Endodermal cell (in vitro differentiated cells): ENCODE measurements around the gene FAM107B. TPM values are rescaled to one million over a fixed set of nuclear protein-coding genes. Genes with fewer than 3 reads are reported as not detected.

ENCODE experiments used
- DNase-seq: peaks from one replicate; pipeline ENCODE4 v3.0.0-alpha.2; 2017
- H3K27ac ChIP-seq: 2 replicates; pipeline ENCODE4 v1.5.1; 2013; ENCODE audit warnings: mild to moderate bottlenecking, low read depth, low read length, moderate library complexity
- H3K27me3 ChIP-seq: 2 replicates; pipeline ENCODE4 v1.6.1; 2013; ENCODE audit warnings: mild to moderate bottlenecking, low read length, moderate library complexity; ENCODE audit not compliant: insufficient read depth, control insufficient read depth, poor library complexity, severe bottlenecking
- H3K36me3 ChIP-seq: 2 replicates; pipeline ENCODE4 v1.7.0; 2013; ENCODE audit warnings: mild to moderate bottlenecking, low read length, moderate library complexity; ENCODE audit not compliant: control insufficient read depth, insufficient read depth
- H3K4me1 ChIP-seq: one replicate; pipeline ENCODE4 v1.7.0; 2013; ENCODE audit warnings: low read length; ENCODE audit not compliant: control insufficient read depth, insufficient read depth
- H3K4me3 ChIP-seq: 2 replicates; pipeline ENCODE4 v1.5.1; 2013; ENCODE audit warnings: mild to moderate bottlenecking, low read length, moderate library complexity
- H3K9ac ChIP-seq: 2 replicates; pipeline ENCODE4 v1.6.1; 2013; ENCODE audit warnings: mild to moderate bottlenecking, low read length, moderate library complexity; ENCODE audit not compliant: poor library complexity, severe bottlenecking; ENCODE audit errors: extremely low read depth
- H3K9me3 ChIP-seq: 2 replicates; pipeline ENCODE4 v1.6.1; 2013; ENCODE audit warnings: mild to moderate bottlenecking, low read length, moderate library complexity; ENCODE audit not compliant: control insufficient read depth
- H3K27ac Mint-ChIP-seq: 2 replicates; pipeline ENCODE4 v1.8.0; 2020; ENCODE audit warnings: mixed read lengths
- H3K27me3 Mint-ChIP-seq: 2 replicates; pipeline ENCODE4 v1.8.0; 2021; ENCODE audit warnings: mild to moderate bottlenecking, mixed read lengths; ENCODE audit not compliant: insufficient read depth
- H3K36me3 Mint-ChIP-seq: 2 replicates; pipeline ENCODE4 v1.8.0; 2020; ENCODE audit warnings: low read depth, mixed read lengths
- H3K4me1 Mint-ChIP-seq: 2 replicates; pipeline ENCODE4 v1.8.0; 2020; ENCODE audit warnings: mixed read lengths
- H3K4me3 Mint-ChIP-seq: 2 replicates; pipeline ENCODE4 v1.8.0; 2020; ENCODE audit warnings: mild to moderate bottlenecking, moderate library complexity, mixed read lengths
- H3K9me3 Mint-ChIP-seq: 2 replicates; pipeline ENCODE4 v1.8.0; 2020; ENCODE audit warnings: mild to moderate bottlenecking, mixed read lengths
- CTCF ChIP-seq: fragments of 200-600 bp; sonication (generic); conservative IDR thresholded peaks from 2 replicates; pipeline ENCODE4 v1.5.0; 2021; ENCODE audit warnings: antibody characterized with exemption, mild to moderate bottlenecking
- WGBS, 2 experiments: methylation state at CpG; one replicate each; pipeline versions ENCODE4 v1.1.5 to v1.1.7; 2013; ENCODE audit warnings: missing lambda C conversion rate in 2 of 2, mixed read lengths in 1 of 2; ENCODE audit not compliant: insufficient coverage in 1 of 2, insufficient read length in 1 of 2; 5-methylcytosine and 5-hydroxymethylcytosine counted together
- total RNA-seq, 2 donors: library from RNA; stranded (reverse); fragmentation: NEBNext Ultra II Directional in 1 of 2; extraction: Animal tissue kit (Norgen Biotek cat#: 25700) in 1 of 2; gene quantifications; 2 replicates in 1 of 2; 3 replicates in 1 of 2; pipeline ENCODE4 v1.2.1, GENCODE V29; 2021

FAM107B gene
- total RNA-seq, 2 donors from 2014 or later = 16.0 to 24.0 TPM

GRCh38 chr10:14625765-14626525, 148.8 kb downstream of the FAM107B start:
- Histone ChIP-seq H3K4me3 (no peak overlapping the region), H3K9me3 (no peaks in the 10 kb centered on the region), H3K9ac (no peak overlapping the region), H3K27me3 (no peaks in the 10 kb centered on the region), H3K27ac (peak overlapping the region; percentile 92), H3K36me3 (no peaks in the 10 kb centered on the region), H3K4me1 (peaks cover 4% of the 10 kb centered on the region)
- Mint-ChIP-seq H3K36me3 (no peaks in the 10 kb centered on the region), H3K9me3 (no peaks in the 10 kb centered on the region), H3K4me3 (no peak overlapping the region), H3K4me1 (peaks cover 9% of the 10 kb centered on the region), H3K27me3 (no peaks in the 10 kb centered on the region), H3K27ac (no peak overlapping the region)
- 19 to 81% methylated on average over 2 to 10 of the region's 10 CpGs for WGBS, 2 experiments
- TF ChIP-seq CTCF = no peak
- DNase-seq = no peak

GRCh38 chr10:14625192-14625631, 149.5 kb downstream of the FAM107B start:
- H3K27me3 Mint-ChIP-seq = no peaks in the 10 kb centered on the region
- no peak overlapping the region for H3K4me3 ChIP-seq
- H3K9me3 ChIP-seq = no peaks in the 10 kb centered on the region
- TF ChIP-seq CTCF = no peak
- H3K36me3 ChIP-seq = no peaks in the 10 kb centered on the region
- no peaks in the 10 kb centered on the region for H3K9me3 Mint-ChIP-seq
- H3K4me1 Mint-ChIP-seq = peaks cover 9% of the 10 kb centered on the region
- peak overlapping the region; percentile 92 for H3K27ac ChIP-seq
- H3K27ac Mint-ChIP-seq = no peak overlapping the region
- H3K36me3 Mint-ChIP-seq = no peaks in the 10 kb centered on the region
- DNase-seq = peak; percentile 58
- peaks cover 4% of the 10 kb centered on the region for H3K4me1 ChIP-seq
- H3K4me3 Mint-ChIP-seq = no peak overlapping the region
- no peaks in the 10 kb centered on the region for H3K27me3 ChIP-seq
- no peak overlapping the region for H3K9ac ChIP-seq
- WGBS, 2 experiments = 60 to 84% methylated on average over 4 of the region's 7 CpGs

GRCh38 chr10:14624600-14624999, 150.1 kb downstream of the FAM107B start:
- no peaks in the 10 kb centered on the region for H3K27me3 ChIP-seq
- Mint-ChIP-seq H3K4me3 (no peak overlapping the region), H3K27me3 (no peaks in the 10 kb centered on the region), H3K4me1 (peaks cover 9% of the 10 kb centered on the region), H3K9me3 (no peaks in the 10 kb centered on the region), H3K27ac (no peak overlapping the region), H3K36me3 (no peaks in the 10 kb centered on the region)
- no peak for DNase-seq
- WGBS, 2 experiments = 90 to 95% methylated on average over 5 to 8 of the region's 8 CpGs
- no peak overlapping the region for H3K4me3 ChIP-seq
- H3K9me3 ChIP-seq = no peaks in the 10 kb centered on the region
- no peak overlapping the region for H3K27ac ChIP-seq
- no peaks in the 10 kb centered on the region for H3K36me3 ChIP-seq
- no peak overlapping the region for H3K9ac ChIP-seq
- TF ChIP-seq CTCF = no peak
- peaks cover 4% of the 10 kb centered on the region for H3K4me1 ChIP-seq
